GM23248 (cell line): Measurements from ENCODE around the gene UBE2E3. TPM values are rescaled to one million over a fixed set of nuclear protein-coding genes. Genes with fewer than 3 reads are reported as not detected.

ENCODE experiments used
- DNase-seq: peaks from one replicate; pipeline ENCODE4 v3.0.0-alpha.2; 2015
- H2AFZ ChIP-seq: fragments of 200-600 bp; sonication (generic); 2 replicates; pipeline ENCODE4 v1.6.1; 2016; ENCODE audit warnings: antibody characterized with exemption
- H3F3A ChIP-seq: fragments of 200-600 bp; sonication (generic); 2 replicates; pipeline ENCODE4 v1.6.1; 2016; ENCODE audit warnings: mild to moderate bottlenecking, antibody characterized with exemption, mixed run types; ENCODE audit not compliant: insufficient read depth
- H3K27ac ChIP-seq: fragments of 200-600 bp; sonication (generic); 2 replicates; pipeline ENCODE4 v1.5.1; 2016; ENCODE audit warnings: mild to moderate bottlenecking
- H3K27me3 ChIP-seq: fragments of 200-600 bp; sonication (generic); replicated peaks from 2 replicates; pipeline ENCODE4 v1.6.1; 2016; ENCODE audit warnings: mild to moderate bottlenecking; ENCODE audit not compliant: insufficient read depth
- H3K36me3 ChIP-seq: fragments of 200-600 bp; sonication (generic); 2 replicates; pipeline ENCODE4 v1.6.1; 2016; ENCODE audit warnings: low read depth, mild to moderate bottlenecking
- H3K4me1 ChIP-seq: fragments of 200-600 bp; sonication (generic); 2 replicates; pipeline ENCODE4 v1.6.1; 2016; ENCODE audit warnings: mild to moderate bottlenecking; ENCODE audit not compliant: insufficient read depth
- H3K4me2 ChIP-seq: fragments of 200-600 bp; sonication (generic); one replicate; pipeline ENCODE4 v1.6.1; 2016; ENCODE audit warnings: mild to moderate bottlenecking; ENCODE audit not compliant: unreplicated experiment
- H3K4me3 ChIP-seq: fragments of 200-600 bp; sonication (generic); 2 replicates; pipeline ENCODE4 v1.5.1; 2016; ENCODE audit warnings: mild to moderate bottlenecking
- H3K79me2 ChIP-seq: fragments of 200-600 bp; sonication (generic); 2 replicates; pipeline ENCODE4 v1.6.1; 2016; ENCODE audit warnings: mild to moderate bottlenecking; ENCODE audit not compliant: insufficient read depth
- H3K9ac ChIP-seq: fragments of 200-600 bp; sonication (generic); 2 replicates; pipeline ENCODE4 v1.6.1; 2016; ENCODE audit warnings: mild to moderate bottlenecking
- H3K9me2 ChIP-seq: fragments of 200-600 bp; sonication (generic); 2 replicates; pipeline ENCODE4 v1.6.1; 2016; ENCODE audit warnings: mixed run types, mild to moderate bottlenecking, moderate library complexity; ENCODE audit not compliant: insufficient read depth
- H3K9me3 ChIP-seq: fragments of 200-600 bp; sonication (generic); one replicate; pipeline ENCODE4 v1.6.1; 2017; ENCODE audit warnings: low read depth
- H4K20me1 ChIP-seq: fragments of 200-600 bp; sonication (generic); 2 replicates; pipeline ENCODE4 v1.6.0; 2016; ENCODE audit not compliant: insufficient read depth
- EZH2 ChIP-seq: fragments of 200-600 bp; sonication (generic); IDR thresholded peaks from 2 replicates; pipeline ENCODE4 v1.6.1; 2018; ENCODE audit warnings: antibody characterized with exemption, mild to moderate bottlenecking; ENCODE audit not compliant: insufficient read depth, poor library complexity, severe bottlenecking
- EZH2phosphoT487 ChIP-seq: fragments of 200-600 bp; sonication (generic); IDR thresholded peaks from 2 replicates; pipeline ENCODE4 v1.6.1; 2018; ENCODE audit warnings: antibody characterized with exemption, moderate library complexity, mild to moderate bottlenecking, low read depth; ENCODE audit not compliant: insufficient read depth
- WGBS, 2 experiments: methylation state at CpG; one replicate each; pipeline ENCODE4 v1.1.6; 2015 to 2017; ENCODE audit warnings: low lambda C conversion rate in 2 of 2, low coverage in 1 of 2; ENCODE audit errors: missing lambda C conversion rate in 2 of 2; 5-methylcytosine and 5-hydroxymethylcytosine counted together
- in situ Hi-C: fragments of 300-500 bp; cut with MboI; formaldehyde crosslinking; loops from 2 replicates; pipeline ENCODE4 v1.15.0; 2020
- polyA plus RNA-seq: library from polyadenylated mRNA; unstranded; fragments of >200 nt; fragmentation: Nextera tagmentation; extraction: Ambion mirVana; gene quantifications from 2 replicates; pipeline ENCODE4 v1.2.1, GENCODE V29; 2016
- total RNA-seq: library from RNA; depleted of rRNA; stranded (reverse); fragments of >200 nt; shearing (Covaris generic); gene quantifications from 2 replicates; pipeline ENCODE4 v1.2.3, GENCODE V29; 2014

The UBE2E3 gene
- total and polyA plus RNA-seq, 2 experiments from 2014 or later = 142 to 168 TPM

DNA sequence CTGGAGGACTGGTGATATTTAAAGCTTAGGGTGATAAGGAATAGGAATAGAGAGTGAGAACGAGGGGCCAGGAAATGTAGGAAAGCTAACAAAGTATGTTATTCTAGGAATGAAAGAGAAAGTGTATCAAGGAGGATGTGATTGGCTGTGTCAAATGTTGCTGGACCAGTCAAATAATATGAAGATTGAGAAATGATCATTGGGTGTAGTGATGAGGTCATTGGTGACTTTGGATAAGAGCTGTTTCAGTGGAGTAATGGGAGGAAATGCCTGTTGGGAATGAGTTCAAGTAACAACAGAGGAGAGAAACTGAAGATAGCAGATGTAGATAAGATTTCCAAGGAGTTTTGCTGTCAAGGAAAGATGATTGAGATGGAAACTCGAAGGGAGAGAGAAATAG lies 74.4 kb downstream of the UBE2E3 start:
- WGBS, 2 experiments = 94 to 100% methylated on average over 2 of the region's 2 CpGs
- no peak overlapping the region for H2AFZ ChIP-seq
- no peak overlapping the region for H3K4me2 ChIP-seq
- H4K20me1 ChIP-seq = peaks cover 8% of the 10 kb centered on the region; the same call in 1 of the 2 replicates
- H3K9me2 ChIP-seq = no peaks in the 10 kb centered on the region
- peaks cover 100% of the 10 kb centered on the region for H3K79me2 ChIP-seq
- no peak for DNase-seq
- TF ChIP-seq EZH2phosphoT487 = no peak
- TF ChIP-seq EZH2 = no peak
- in situ Hi-C loops = loop anchor here (10.0 kb wide), 1 partner anchor 930 kb away; no protein-coding TSS in a partner anchor
- H3K9ac ChIP-seq = no peak overlapping the region
- H3K36me3 ChIP-seq = no peaks in the 10 kb centered on the region; the same call in 1 of the 2 replicates
- no peak overlapping the region for H3K4me3 ChIP-seq
- no peaks in the 10 kb centered on the region for H3K4me1 ChIP-seq
- no peak overlapping the region for H3K27ac ChIP-seq
- no peaks in the 10 kb centered on the region for H3K27me3 ChIP-seq
- no peaks in the 10 kb centered on the region for H3K9me3 ChIP-seq
- peaks cover 5% of the 10 kb centered on the region; the same call in 1 of the 2 replicates for H3F3A ChIP-seq

DNA sequence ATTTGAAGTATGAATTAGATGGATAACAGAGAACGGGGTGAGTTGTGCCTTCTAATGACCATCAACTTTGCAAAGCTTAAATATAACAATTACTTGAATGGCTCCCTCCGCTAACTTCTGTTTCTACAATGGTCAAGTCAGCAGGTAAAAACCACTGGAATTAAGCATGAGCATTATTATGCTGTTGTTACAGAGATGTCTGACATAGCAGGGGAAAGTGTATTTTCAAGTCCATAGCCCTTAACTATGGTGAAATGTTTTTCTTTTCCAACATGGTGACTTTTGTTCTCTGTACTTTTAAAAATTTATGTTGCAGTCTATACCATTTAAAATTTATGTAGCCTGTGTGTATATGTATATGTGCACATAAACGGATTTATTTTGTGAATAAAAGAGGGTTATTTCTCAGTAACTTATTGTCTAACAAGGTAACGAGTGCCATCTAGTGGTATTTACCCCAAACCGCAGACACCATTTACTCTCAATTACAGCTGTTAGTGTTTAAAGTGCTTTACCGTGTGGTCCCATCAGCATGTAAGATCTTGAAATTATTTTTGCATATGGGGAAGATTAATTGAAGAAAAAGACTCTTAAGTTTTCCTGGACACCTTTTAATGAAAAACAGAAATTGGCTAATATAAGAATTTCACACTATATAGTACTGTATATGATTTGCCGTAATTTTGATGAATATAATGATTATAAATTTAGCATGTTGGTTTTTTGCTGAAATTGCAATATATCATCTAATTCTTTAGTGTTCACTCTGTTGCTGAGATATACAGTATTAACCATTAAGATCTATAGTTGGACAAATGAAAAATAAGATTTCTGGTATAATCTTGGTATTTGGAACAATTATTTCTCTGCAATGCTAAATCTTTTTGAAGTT lies 78.2 kb downstream of the UBE2E3 start:
- no peaks in the 10 kb centered on the region for H3K9me3 ChIP-seq
- H3K4me3 ChIP-seq = no peak overlapping the region
- in situ Hi-C loops = loop anchor here (10.0 kb wide), 1 partner anchor 934 kb away; no protein-coding TSS in a partner anchor
- no peaks in the 10 kb centered on the region for H3K9me2 ChIP-seq
- no peak overlapping the region for H3K9ac ChIP-seq
- H4K20me1 ChIP-seq = peaks cover 8% of the 10 kb centered on the region; the same call in 1 of the 2 replicates
- no peak overlapping the region for H3K4me2 ChIP-seq
- peaks cover 23% of the 10 kb centered on the region; the same call in 1 of the 2 replicates for H3K36me3 ChIP-seq
- DNase-seq = peak; percentile 37
- 72 to 73% methylated on average over 7 of the region's 7 CpGs for WGBS, 2 experiments
- peaks cover 96% of the 10 kb centered on the region for H3K79me2 ChIP-seq
- H2AFZ ChIP-seq = no peak overlapping the region
- H3F3A ChIP-seq = 0 out of 2 replicates have a peak, but pooled peaks cover 5% of the 10 kb centered on the region
- H3K27me3 ChIP-seq = no peaks in the 10 kb centered on the region
- H3K4me1 ChIP-seq = no peaks in the 10 kb centered on the region
- H3K27ac ChIP-seq = no peak overlapping the region
- TF ChIP-seq EZH2 (no peak), EZH2phosphoT487 (no peak)

DNA sequence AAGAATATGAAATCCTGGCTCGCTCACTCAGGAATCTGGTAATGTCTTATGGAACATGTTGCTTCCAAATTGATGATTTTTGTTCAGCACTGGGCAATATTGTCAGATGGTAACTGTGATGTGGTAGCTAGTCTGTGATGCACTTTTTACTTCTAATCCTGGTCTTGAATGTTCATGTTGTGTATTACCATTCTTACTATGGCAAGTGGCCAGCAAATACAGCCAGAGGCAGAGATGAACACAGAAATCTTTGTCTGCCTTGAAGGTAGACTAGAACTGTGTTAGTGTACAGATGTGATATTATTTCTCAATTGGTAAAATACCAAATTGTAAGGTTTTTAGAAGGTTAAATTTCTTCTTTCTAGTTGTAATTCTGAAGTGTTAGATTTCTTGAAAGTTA lies 83.3 kb downstream of the UBE2E3 start:
- no peak overlapping the region for H3K4me2 ChIP-seq
- H3K4me1 ChIP-seq = no peaks in the 10 kb centered on the region
- no peak for DNase-seq
- WGBS, 2 experiments = 62 to 63% methylated on average over 1 of the region's 1 CpG
- no peak overlapping the region for H2AFZ ChIP-seq
- no peaks in the 10 kb centered on the region for H3K27me3 ChIP-seq
- H3K27ac ChIP-seq = no peak overlapping the region
- H4K20me1 ChIP-seq = no peaks in the 10 kb centered on the region
- peaks cover 23% of the 10 kb centered on the region; the same call in 1 of the 2 replicates for H3K36me3 ChIP-seq
- H3K4me3 ChIP-seq = no peak overlapping the region
- H3K9ac ChIP-seq = no peak overlapping the region
- no peaks in the 10 kb centered on the region for H3F3A ChIP-seq
- no peaks in the 10 kb centered on the region for H3K9me2 ChIP-seq
- H3K9me3 ChIP-seq = no peaks in the 10 kb centered on the region
- in situ Hi-C loops = no loop called here
- peaks cover 96% of the 10 kb centered on the region for H3K79me2 ChIP-seq
- TF ChIP-seq EZH2phosphoT487 (no peak), EZH2 (no peak)

DNA sequence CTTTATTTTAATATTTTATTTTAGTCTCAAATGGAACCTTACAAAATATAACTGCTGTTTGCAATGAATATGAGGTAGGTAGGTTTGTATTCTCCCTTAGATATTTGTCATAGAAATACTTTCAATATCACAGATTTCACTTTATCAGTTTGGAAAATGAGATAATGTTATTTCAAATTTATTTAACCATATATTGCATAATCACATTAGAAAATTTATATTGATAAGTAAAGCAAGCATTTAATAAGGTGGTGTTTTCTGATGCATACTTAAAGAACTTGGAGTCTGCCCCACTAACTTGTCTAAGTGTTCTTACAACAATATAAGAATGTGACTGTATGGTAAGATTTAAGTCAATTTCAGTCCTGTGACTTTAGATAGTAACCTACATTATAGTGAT lies 85.1 kb downstream of the UBE2E3 start:
- in situ Hi-C loops = no loop called here

More for the DNA sequence above, 85.1 kb downstream of the UBE2E3 start:
- no peak overlapping the region for H2AFZ ChIP-seq
- H3K36me3 ChIP-seq = peaks cover 22% of the 10 kb centered on the region; the same call in 1 of the 2 replicates
- 0 out of 2 replicates have a peak, but pooled peaks cover 9% of the 10 kb centered on the region for H3K4me1 ChIP-seq
- H3K27ac ChIP-seq = no peak overlapping the region
- no peaks in the 10 kb centered on the region for H3K27me3 ChIP-seq
- no peak overlapping the region for H3K9ac ChIP-seq
- DNase-seq = no peak
- H3F3A ChIP-seq = no peaks in the 10 kb centered on the region
- H3K9me3 ChIP-seq = no peaks in the 10 kb centered on the region
- TF ChIP-seq EZH2phosphoT487 (no peak), EZH2 (no peak)
- H3K4me3 ChIP-seq = no peak overlapping the region
- H3K79me2 ChIP-seq = peaks cover 96% of the 10 kb centered on the region
- H3K4me2 ChIP-seq = no peak overlapping the region
- no peaks in the 10 kb centered on the region for H4K20me1 ChIP-seq
- H3K9me2 ChIP-seq = no peaks in the 10 kb centered on the region
